ENCODE data around the gene CES2. TPM values are rescaled to one million over a fixed set of nuclear protein-coding genes. Genes with fewer than 3 reads are reported as not detected.

CES2 gene
- total RNA-seq, 2 experiments from 2014 or later = 59.3 to 62.6 TPM

GRCh38 chr16:66911112-66911511, 24.2 kb upstream of the CES2 start:
- DNase-seq (no peak), ATAC-seq (ENCODE audit: poor library complexity) (no peak)
- H3K27ac Mint-ChIP-seq = no peak overlapping the region
- Histone ChIP-seq H3K4me3 (ENCODE audit: low read length) (no peak overlapping the region), H3K4me1 (ENCODE audit: insufficient read depth, low read length) (peaks cover under 1% of the 10 kb centered on the region), H3K9me3 (ENCODE audit: control insufficient read depth in 1 of 2, insufficient read depth in 1 of 2, low read length in 2 of 2) (no peaks in the 10 kb centered on the region), H3K36me3 (ENCODE audit: insufficient read depth, low read length) (no peaks in the 10 kb centered on the region), H3K27ac (ENCODE audit: low read depth in 1 of 2, low read length in 2 of 2) (no peak overlapping the region), H3K27me3 (ENCODE audit: control insufficient read depth in 1 of 2, insufficient read depth in 2 of 2, low read length in 2 of 2) (no peaks in the 10 kb centered on the region)
- no peak overlapping the region for H3K4me3 Mint-ChIP-seq
- no peaks in the 10 kb centered on the region for H3K9me3 Mint-ChIP-seq
- ChIA-PET CTCF (interaction anchor here (0.8 kb wide), 1 partner anchor 973 kb away, joined by 3 read pairs; no protein-coding TSS in a partner anchor), POLR2A (no interaction called here)
- no peaks in the 10 kb centered on the region for H3K27me3 Mint-ChIP-seq
- peaks cover 5% of the 10 kb centered on the region for H3K4me1 Mint-ChIP-seq (ENCODE audit: low read depth)
- TF ChIP-seq CTCF (IDR thresholded peaks at IDR 0.05) = no peak
- intact Hi-C loops (cut with DNase I, micrococcal nuclease) = no loop called here
- no peaks in the 10 kb centered on the region for H3K36me3 Mint-ChIP-seq (ENCODE audit: low read depth)

- H3K27me3 ChIP-seq (ENCODE audit: control insufficient read depth in 1 of 2, insufficient read depth in 2 of 2, low read length in 2 of 2) = no peaks in the 10 kb centered on the region
- Mint-ChIP-seq H3K27me3 (no peaks in the 10 kb centered on the region), H3K27ac (no peak overlapping the region), H3K9me3 (no peaks in the 10 kb centered on the region), H3K36me3 (ENCODE audit: low read depth) (no peaks in the 10 kb centered on the region), H3K4me3 (no peak overlapping the region), H3K4me1 (ENCODE audit: low read depth) (no peaks in the 10 kb centered on the region)
- no peaks in the 10 kb centered on the region for H3K36me3 ChIP-seq (ENCODE audit: insufficient read depth, low read length)
- CTCF ChIA-PET = interaction anchor here (0.8 kb wide), 1 partner anchor 972 kb away, joined by 3 read pairs; no protein-coding TSS in a partner anchor
- intact Hi-C loops (cut with DNase I, micrococcal nuclease) = no loop called here
- no peak for DNase-seq
- H3K4me3 ChIP-seq (ENCODE audit: low read length) = no peak overlapping the region
- POLR2A ChIA-PET = no interaction called here
- H3K4me1 ChIP-seq (ENCODE audit: insufficient read depth, low read length) = no peaks in the 10 kb centered on the region
- H3K9me3 ChIP-seq (ENCODE audit: control insufficient read depth in 1 of 2, insufficient read depth in 1 of 2, low read length in 2 of 2) = no peaks in the 10 kb centered on the region
- no peak for TF ChIP-seq CTCF (IDR thresholded peaks at IDR 0.05)
- no peak overlapping the region for H3K27ac ChIP-seq (ENCODE audit: low read depth in 1 of 2, low read length in 2 of 2)
- no peak for ATAC-seq (ENCODE audit: poor library complexity)
These were observed 23.5 kb upstream of the CES2 start for GRCh38 chr16:66911801-66912200.

GRCh38 chr16:66913081-66913480, 22.2 kb upstream of the CES2 start:
- POLR2A ChIA-PET = no interaction called here
- intact Hi-C loops (cut with DNase I, micrococcal nuclease) = no loop called here
- no peak overlapping the region for H3K27ac Mint-ChIP-seq
- Histone ChIP-seq H3K4me1 (ENCODE audit: insufficient read depth, low read length) (no peaks in the 10 kb centered on the region), H3K36me3 (ENCODE audit: insufficient read depth, low read length) (no peaks in the 10 kb centered on the region), H3K9me3 (ENCODE audit: control insufficient read depth in 1 of 2, insufficient read depth in 1 of 2, low read length in 2 of 2) (no peaks in the 10 kb centered on the region), H3K27ac (ENCODE audit: low read depth in 1 of 2, low read length in 2 of 2) (no peak overlapping the region), H3K27me3 (ENCODE audit: control insufficient read depth in 1 of 2, insufficient read depth in 2 of 2, low read length in 2 of 2) (peaks cover 0 to 2% of the 10 kb centered on the region in 2 experiments), H3K4me3 (ENCODE audit: low read length) (no peak overlapping the region)
- CTCF ChIA-PET = interaction anchor here (1.2 kb wide), 1 partner anchor 27 kb away, joined by 3 read pairs; no protein-coding TSS in a partner anchor
- ATAC-seq (ENCODE audit: poor library complexity) = no peak
- no peak for DNase-seq
- no peak for TF ChIP-seq CTCF (IDR thresholded peaks at IDR 0.05)
- no peaks in the 10 kb centered on the region for H3K9me3 Mint-ChIP-seq
- H3K36me3 Mint-ChIP-seq (ENCODE audit: low read depth) = no peaks in the 10 kb centered on the region
- H3K27me3 Mint-ChIP-seq = no peaks in the 10 kb centered on the region
- no peak overlapping the region for H3K4me3 Mint-ChIP-seq
- no peaks in the 10 kb centered on the region for H3K4me1 Mint-ChIP-seq (ENCODE audit: low read depth)
